NCI-H2107 treated with DMSO at 0.1 percent for 48 hours (cell line): ENCODE measurements around the gene CDC42SE2.
"Not testable (repeated sequence)": the region's sequence is repeated elsewhere in the genome, so short reads cannot be mapped to it uniquely, and the experiment has no call there.

Experiments used
- DNase-seq: peaks from one replicate; lab custom pipeline; 2025; ENCODE audit not compliant: unreplicated experiment; lab: John Stamatoyannopoulos, UW

CDC42SE2 gene

GRCh38 chr5:131316822-131317221, 53.0 kb downstream of the CDC42SE2 start:
- no peak for DNase-seq

DNA sequence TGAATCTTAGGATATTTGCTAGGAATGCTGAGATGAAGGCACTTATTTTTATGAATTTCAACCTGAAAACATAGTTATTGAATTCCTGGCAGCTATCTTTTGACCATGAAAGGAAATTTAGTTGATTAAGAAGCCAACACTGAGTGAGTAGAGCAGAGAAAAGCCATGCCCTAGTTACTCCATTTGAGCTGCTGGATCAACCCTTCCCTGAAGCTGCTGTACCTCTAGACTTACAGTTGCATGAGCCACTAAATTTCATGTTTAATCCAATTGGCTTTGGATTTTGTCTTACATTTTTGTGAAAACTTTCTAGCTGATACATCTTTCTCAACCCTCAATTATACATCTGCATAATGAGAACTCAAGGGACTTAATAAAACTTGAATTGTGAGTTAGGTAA, 54.6 kb downstream of the CDC42SE2 start:
- no peak for DNase-seq

- no peak for DNase-seq
These were observed 57.2 kb downstream of the CDC42SE2 start for GRCh38 chr5:131321066-131321465.

DNA sequence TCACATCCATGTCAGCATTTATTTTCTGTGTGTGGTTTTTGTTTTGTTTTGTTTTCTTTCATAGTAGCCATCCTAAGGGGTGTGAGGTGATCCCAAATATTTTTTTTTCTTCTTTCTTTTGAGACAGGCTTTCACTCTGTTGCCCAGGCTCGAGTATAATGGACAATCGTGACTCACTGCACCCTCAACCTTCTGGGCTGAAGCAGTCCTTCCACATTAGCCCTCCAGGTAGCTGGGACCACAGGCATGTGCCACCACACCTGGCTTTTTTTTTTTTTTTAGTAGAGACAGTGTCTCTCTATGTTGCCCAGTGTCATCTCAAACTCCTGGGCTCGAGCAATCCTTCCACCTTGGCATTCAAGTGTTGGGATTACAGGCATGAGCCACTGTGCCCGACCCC, 59.1 kb downstream of the CDC42SE2 start:
- DNase-seq = no peak

GRCh38 chr5:131323378-131323777, 59.5 kb downstream of the CDC42SE2 start:
- DNase-seq = no peak

DNA sequence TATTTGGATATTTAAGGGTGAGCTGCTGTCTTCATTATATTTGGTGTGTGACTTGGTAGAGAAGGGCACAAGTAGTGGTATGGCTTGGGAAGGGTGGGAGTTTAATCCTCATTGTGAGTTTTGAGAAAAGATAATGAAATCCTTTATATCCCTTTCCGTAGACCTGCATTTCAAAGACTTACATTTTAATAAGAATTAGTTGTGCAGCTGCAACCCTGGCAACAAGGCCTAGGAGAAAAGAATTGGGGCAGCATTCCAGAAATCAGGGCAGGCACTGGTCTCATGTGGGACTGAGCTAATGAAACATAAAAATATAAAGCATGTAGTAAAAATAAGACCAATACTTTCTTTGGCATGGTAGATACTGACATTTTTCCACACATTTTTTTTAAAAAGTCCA, 60.5 kb downstream of the CDC42SE2 start:
- DNase-seq = no peak

DNA sequence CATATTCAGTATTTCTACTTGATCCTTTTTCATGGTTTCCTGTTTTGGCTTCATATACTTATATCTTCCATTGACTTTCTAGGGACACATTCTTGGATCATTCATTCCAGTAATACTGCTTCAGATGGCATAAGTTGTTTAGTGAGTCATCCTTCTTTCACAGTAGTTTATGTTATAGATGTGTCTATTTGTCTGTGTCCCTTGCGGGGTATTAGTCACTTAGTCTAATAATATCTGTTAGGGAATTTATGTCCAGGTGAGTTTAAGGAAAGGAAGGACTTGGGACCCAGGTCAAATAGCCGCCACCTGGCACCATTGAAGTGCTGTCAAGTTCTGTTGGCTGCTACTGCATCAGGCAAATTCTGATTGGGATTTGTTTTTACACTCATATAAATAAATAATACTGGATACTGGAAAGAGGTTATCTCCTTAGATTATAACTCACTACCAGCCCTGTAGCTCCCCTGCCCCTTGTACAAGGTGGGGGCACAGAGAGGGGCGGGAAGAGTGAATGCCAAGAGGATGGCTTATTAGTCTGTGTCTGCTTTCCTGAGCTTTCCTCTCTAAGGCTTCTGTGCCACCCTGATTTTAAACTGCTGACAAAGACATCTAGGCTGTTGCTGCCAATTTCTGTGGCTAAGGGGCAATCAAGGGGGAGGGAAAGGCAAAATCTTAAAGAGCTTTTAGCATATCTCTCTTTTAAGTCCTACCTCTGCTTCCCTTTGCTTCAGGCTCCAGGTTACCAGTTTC, 64.9 kb downstream of the CDC42SE2 start:
- no peak for DNase-seq

GRCh38 chr5:131329286-131329560, 65.4 kb downstream of the CDC42SE2 start:
- DNase-seq = no peak

- DNase-seq = no peak
These were observed 66.2 kb downstream of the CDC42SE2 start for GRCh38 chr5:131330031-131330430.

- DNase-seq = not testable (repeated sequence)
These were observed 71.9 kb downstream of the CDC42SE2 start for GRCh38 chr5:131335756-131336155.

GRCh38 chr5:131336801-131337200, 72.9 kb downstream of the CDC42SE2 start:
- DNase-seq = not testable (repeated sequence)

DNA sequence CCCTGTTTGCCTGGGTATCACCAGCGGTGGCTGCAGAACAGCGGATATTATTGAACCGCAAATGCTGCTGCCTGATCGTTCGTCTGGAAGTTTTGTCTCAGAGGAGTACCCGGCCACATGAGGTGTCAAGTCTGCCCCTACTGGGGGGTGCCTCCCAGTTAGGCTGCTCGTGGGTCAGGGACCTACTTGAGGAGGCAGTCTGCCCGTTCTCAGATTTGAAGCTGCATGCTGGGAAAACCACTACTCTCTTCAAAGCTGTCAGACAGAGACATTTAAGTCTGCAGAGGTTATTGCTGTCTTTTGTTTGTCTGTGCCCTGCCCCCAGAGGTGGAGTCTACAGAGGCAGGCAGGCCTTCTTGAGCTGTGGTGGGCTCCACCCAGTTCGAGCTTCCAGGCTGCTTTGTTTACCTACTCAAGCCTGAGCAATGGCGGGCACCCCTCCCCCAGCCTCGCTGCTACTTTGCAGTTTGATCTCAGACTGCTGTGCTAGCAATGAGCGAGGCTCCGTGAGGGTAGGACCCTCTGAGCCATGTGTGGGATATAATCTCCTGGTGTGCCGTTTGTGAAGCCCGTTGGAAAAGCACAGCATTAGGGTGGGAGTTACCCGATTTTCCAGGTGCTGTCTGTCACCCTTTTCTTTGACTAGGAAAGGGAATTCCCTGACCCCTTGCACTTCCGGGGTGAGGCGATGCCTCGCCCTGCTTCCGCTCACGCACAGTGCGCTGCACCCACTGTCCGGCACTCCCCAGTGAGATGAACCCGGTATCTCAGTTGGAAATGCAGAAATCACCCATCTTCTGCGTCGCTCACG, 73.6 kb downstream of the CDC42SE2 start:
- not testable (repeated sequence) for DNase-seq

DNA sequence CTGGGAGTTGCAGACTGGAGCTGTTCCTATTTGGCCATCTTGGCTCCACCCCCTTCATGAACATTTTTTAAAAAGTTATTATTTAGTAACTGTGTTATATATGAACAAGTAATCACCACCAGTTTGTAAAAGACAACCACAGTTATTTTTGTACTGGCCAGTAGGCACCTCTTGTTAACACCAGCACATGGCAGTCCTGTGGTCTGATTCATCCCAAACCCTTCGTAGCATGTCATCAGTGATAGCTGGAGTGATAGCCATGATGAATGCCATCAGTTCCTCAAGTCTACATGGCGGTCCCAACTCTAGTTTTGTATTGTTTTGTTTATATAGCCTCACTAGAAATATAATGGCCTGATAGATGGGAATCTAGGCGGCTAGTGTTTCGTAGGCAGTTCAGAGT, 74.2 kb downstream of the CDC42SE2 start:
- no peak for DNase-seq

- DNase-seq = not testable (repeated sequence)
These were observed 80.4 kb downstream of the CDC42SE2 start for GRCh38 chr5:131344288-131344687.

DNA sequence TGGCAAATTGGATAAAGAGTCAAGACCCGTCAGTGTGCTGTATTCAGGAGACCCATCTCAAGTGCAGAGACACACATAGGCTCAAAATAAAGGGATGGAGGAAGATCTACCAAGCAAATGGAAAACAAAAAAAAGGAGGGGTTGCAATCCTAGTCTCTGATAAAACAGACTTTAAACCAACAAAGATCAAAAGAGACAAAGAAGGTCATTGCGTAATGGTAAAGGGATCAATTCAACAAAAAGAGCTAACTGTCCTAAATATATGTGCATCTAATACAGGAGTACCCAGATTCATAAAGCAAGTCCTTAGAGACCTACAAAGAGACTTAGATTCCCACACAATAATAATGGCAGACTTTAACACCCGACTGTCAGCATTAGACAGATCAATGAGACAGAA, 82.4 kb downstream of the CDC42SE2 start:
- not testable (repeated sequence) for DNase-seq

DNA sequence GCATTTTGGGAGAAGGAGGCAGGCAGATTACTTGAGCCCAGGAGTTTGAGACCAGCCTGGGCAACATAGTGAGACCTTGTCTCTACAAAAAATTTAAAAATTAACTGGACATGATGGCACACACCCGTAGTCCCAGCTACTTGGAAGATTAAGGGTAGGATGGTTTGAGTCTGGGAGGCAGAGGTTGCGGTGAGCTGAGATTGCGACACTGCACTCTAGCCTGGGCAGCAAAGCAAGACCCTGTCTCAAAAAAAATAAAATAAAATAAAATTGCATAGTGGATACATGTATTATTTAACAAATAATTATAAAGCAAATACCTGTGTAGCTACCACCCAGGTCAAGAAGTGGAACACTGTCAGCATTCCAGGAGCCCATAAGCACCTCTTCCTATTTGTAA, 90.1 kb downstream of the CDC42SE2 start:
- no peak for DNase-seq

DNA sequence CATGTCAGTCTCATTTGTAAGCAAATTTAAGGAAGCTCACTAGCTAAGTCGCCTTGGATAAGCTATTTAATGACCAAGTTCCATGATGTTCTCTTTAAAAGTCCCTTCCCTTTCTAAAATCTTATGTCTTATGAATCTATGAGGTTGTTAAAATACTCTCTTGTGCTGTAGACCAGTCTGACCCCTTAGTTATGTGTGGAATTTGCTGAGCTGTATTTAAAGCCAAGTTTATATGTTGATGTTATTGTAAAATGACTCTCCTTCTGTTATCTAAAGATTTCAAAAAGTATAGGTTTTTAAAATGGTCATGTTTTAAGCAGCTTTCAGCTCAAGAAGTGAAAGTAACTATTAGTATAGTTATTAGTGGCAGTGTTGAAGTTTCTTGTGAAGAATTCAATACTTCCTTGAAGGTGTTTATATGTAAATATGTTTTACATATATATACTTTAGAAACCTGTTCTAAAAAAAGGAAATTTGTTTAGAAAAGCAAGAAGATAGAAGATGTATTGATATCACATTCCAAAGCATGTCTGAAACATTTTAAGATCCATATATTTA, 92.2 kb downstream of the CDC42SE2 start:
- DNase-seq = no peak

- DNase-seq = no peak
These were observed 92.8 kb downstream of the CDC42SE2 start for GRCh38 chr5:131356619-131357018.

GRCh38 chr5:131357739-131358561, 94.1 kb downstream of the CDC42SE2 start:
- no peak for DNase-seq

DNA sequence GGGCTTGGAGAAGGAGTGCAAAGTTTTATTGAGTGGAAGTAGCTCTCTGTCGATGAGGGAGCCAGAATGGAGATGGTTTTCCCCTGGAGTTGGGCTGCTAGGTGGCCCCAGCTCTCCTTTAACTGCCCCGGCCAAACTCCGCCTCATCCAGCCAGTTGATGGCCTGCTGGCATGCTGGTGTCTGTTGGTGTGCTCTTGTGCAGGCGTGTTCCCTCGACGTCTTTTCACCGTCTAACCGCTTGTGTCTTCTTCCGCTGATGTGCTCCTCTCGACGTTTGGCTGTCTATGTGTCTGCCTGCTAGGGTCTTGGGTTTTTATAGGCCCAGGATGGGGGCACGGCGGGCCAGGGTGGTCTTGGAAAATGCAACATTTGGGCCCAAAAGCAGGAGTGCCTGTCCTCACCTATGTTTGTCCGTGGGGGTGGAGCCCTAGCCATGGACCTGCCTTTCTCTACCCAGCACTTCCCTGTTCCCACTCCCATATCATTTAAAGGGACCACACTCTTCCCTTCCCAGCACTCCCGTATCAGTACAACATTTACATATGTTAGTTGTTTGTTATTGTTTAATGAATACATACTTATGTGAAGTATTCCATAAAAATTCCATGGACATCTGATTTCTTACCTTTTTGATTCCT, 97.9 kb downstream of the CDC42SE2 start:
- DNase-seq = no peak
